H9 (cell line): Measurements from ENCODE around the gene CYP1B1. TPM values are rescaled to one million over a fixed set of nuclear protein-coding genes. Genes with fewer than 3 reads are reported as not detected.

Experiments
- DNase-seq: peaks from one replicate; pipeline ENCODE4 v3.0.0-alpha.2; 2017
- H2AFZ ChIP-seq: one replicate; pipeline ENCODE4 v1.6.1; 2013; ENCODE audit warnings: mild to moderate bottlenecking, low read length, control low read depth, moderate library complexity
- H2AK5ac ChIP-seq: 2 replicates; pipeline ENCODE4 v1.6.1; 2013; ENCODE audit warnings: low read length, control low read depth, mixed read lengths; ENCODE audit not compliant: insufficient read length
- H2BK120ac ChIP-seq: one replicate; pipeline ENCODE4 v1.6.1; 2013; ENCODE audit warnings: low read depth, mild to moderate bottlenecking, low read length, control low read depth, inconsistent platforms; ENCODE audit not compliant: poor library complexity, severe bottlenecking
- H2BK12ac ChIP-seq: 2 replicates; pipeline ENCODE4 v1.6.1; 2013; ENCODE audit warnings: low read length, control low read depth, mixed read lengths, low read depth; ENCODE audit not compliant: insufficient read length
- H2BK15ac ChIP-seq: 2 replicates; pipeline ENCODE4 v1.6.1; 2013; ENCODE audit warnings: low read depth, low read length, control low read depth
- H2BK20ac ChIP-seq: one replicate; pipeline ENCODE4 v1.6.1; 2013; ENCODE audit warnings: low read depth, mild to moderate bottlenecking, low read length, control low read depth, inconsistent platforms; ENCODE audit not compliant: poor library complexity, severe bottlenecking
- H2BK5ac ChIP-seq: 2 replicates; pipeline ENCODE4 v1.6.1; 2013; ENCODE audit warnings: low read length, control low read depth, mixed read lengths; ENCODE audit not compliant: insufficient read length
- H3K14ac ChIP-seq: 2 replicates; pipeline ENCODE4 v1.6.1; 2013; ENCODE audit warnings: low read length, control low read depth; ENCODE audit not compliant: insufficient read depth
- H3K18ac ChIP-seq: 2 replicates; pipeline ENCODE4 v1.6.1; 2013; ENCODE audit warnings: low read depth, mild to moderate bottlenecking, mixed read lengths, low read length, control low read depth; ENCODE audit not compliant: insufficient read length
- H3K23ac ChIP-seq: 2 replicates; pipeline ENCODE4 v1.6.1; 2013; ENCODE audit warnings: low read length, control low read depth, mixed read lengths, low read depth; ENCODE audit not compliant: insufficient read length
- H3K23me2 ChIP-seq: 2 replicates; pipeline ENCODE4 v1.6.1; 2013; ENCODE audit warnings: low read depth, mild to moderate bottlenecking, mixed read lengths, low read length, control low read depth; ENCODE audit not compliant: insufficient read length, poor library complexity, severe bottlenecking
- H3K27ac ChIP-seq: 2 replicates; pipeline ENCODE4 v1.5.1; 2013; ENCODE audit warnings: low read length, control low read depth, mixed read lengths, low read depth; ENCODE audit not compliant: insufficient read length
- H3K27me3 ChIP-seq: 2 replicates; pipeline ENCODE4 v1.6.1; 2013; ENCODE audit warnings: low read length, control low read depth, inconsistent platforms; ENCODE audit not compliant: insufficient read depth
- H3K4ac ChIP-seq: 2 replicates; pipeline ENCODE4 v1.6.1; 2013; ENCODE audit warnings: low read depth, mild to moderate bottlenecking, control low read depth, inconsistent platforms, low read length, moderate library complexity
- H3K4me1 ChIP-seq: 2 replicates; pipeline ENCODE4 v1.6.1; 2013; ENCODE audit warnings: low read length, control low read depth, inconsistent platforms; ENCODE audit not compliant: insufficient read depth
- H3K4me2 ChIP-seq: 2 replicates; pipeline ENCODE4 v1.6.1; 2013; ENCODE audit warnings: low read length, control low read depth, mixed read lengths; ENCODE audit not compliant: insufficient read length, insufficient read depth
- H3K56ac ChIP-seq: 2 replicates; pipeline ENCODE4 v1.6.1; 2013; ENCODE audit warnings: low read depth, mild to moderate bottlenecking, mixed read lengths, low read length, control low read depth; ENCODE audit not compliant: insufficient read length
- H3K79me1 ChIP-seq: 2 replicates; pipeline ENCODE4 v1.6.1; 2013; ENCODE audit warnings: low read depth, mild to moderate bottlenecking, moderate library complexity, low read length, control low read depth, inconsistent platforms; ENCODE audit not compliant: insufficient read depth, poor library complexity, severe bottlenecking
- H3K79me2 ChIP-seq: 2 replicates; pipeline ENCODE4 v1.6.1; 2013; ENCODE audit warnings: low read length, control low read depth, inconsistent platforms; ENCODE audit not compliant: insufficient read depth
- H3K9ac ChIP-seq: 2 replicates; pipeline ENCODE4 v1.6.1; 2013; ENCODE audit warnings: low read length, control low read depth, mixed read lengths; ENCODE audit not compliant: insufficient read length; ENCODE audit errors: extremely low read depth
- H3K9me3 ChIP-seq: one replicate; pipeline ENCODE4 v1.6.1; 2013; ENCODE audit warnings: low read depth, low read length, inconsistent platforms; ENCODE audit not compliant: control insufficient read depth
- H3T11ph ChIP-seq: one replicate; pipeline ENCODE4 v1.6.1; 2013; ENCODE audit warnings: mild to moderate bottlenecking, low read length, control low read depth, inconsistent platforms
- H4K20me1 ChIP-seq: one replicate; pipeline ENCODE4 v1.6.1; 2013; ENCODE audit not compliant: control insufficient read depth, insufficient read length, insufficient read depth
- H4K5ac ChIP-seq: 2 replicates; pipeline ENCODE4 v1.6.1; 2013; ENCODE audit warnings: low read depth, mild to moderate bottlenecking, mixed read lengths, low read length, control low read depth; ENCODE audit not compliant: insufficient read length
- H4K8ac ChIP-seq: replicated peaks from 2 replicates; pipeline ENCODE4 v1.6.1; 2013; ENCODE audit warnings: low read length, control low read depth, mixed read lengths, low read depth; ENCODE audit not compliant: insufficient read length
- H4K91ac ChIP-seq: 2 replicates; pipeline ENCODE4 v1.6.1; 2013; ENCODE audit warnings: low read depth, mild to moderate bottlenecking, moderate library complexity, mixed read lengths, low read length, control low read depth; ENCODE audit not compliant: insufficient read length
- H3K27ac Mint-ChIP-seq, 3 experiments: 2 replicates in 2 of 3; 3 replicates in 1 of 3; pipeline ENCODE4 v1.8.0; 2020 to 2021; ENCODE audit warnings: mixed read lengths in 3 of 3, mild to moderate bottlenecking in 1 of 3, moderate library complexity in 1 of 3
- H3K27me3 Mint-ChIP-seq: 2 replicates; pipeline ENCODE4 v1.8.0; 2021; ENCODE audit warnings: low read depth, mild to moderate bottlenecking, moderate library complexity, mixed read lengths
- H3K36me3 Mint-ChIP-seq, 3 experiments: 2 replicates in 2 of 3; 3 replicates in 1 of 3; pipeline ENCODE4 v1.8.0; 2020 to 2021; ENCODE audit warnings: low read depth in 3 of 3, mixed read lengths in 3 of 3; ENCODE audit not compliant: insufficient read depth in 1 of 3
- H3K4me1 Mint-ChIP-seq, 2 experiments: 2 replicates each; pipeline ENCODE4 v1.8.0; 2020; ENCODE audit warnings: mixed read lengths in 2 of 2
- H3K4me3 Mint-ChIP-seq, 2 experiments: 2 replicates in 1 of 2; 3 replicates in 1 of 2; pipeline ENCODE4 v1.8.0; 2020 to 2021; ENCODE audit warnings: mild to moderate bottlenecking in 2 of 2, mixed read lengths in 2 of 2, moderate library complexity in 1 of 2
- H3K9me3 Mint-ChIP-seq, 2 experiments: 2 replicates in 1 of 2; 3 replicates in 1 of 2; pipeline ENCODE4 v1.8.0; 2020; ENCODE audit warnings: mild to moderate bottlenecking in 2 of 2, mixed read lengths in 2 of 2, moderate library complexity in 1 of 2
- CTCF ChIP-seq: fragments of 200-600 bp; sonication (generic); conservative IDR thresholded peaks from 3 replicates; pipeline ENCODE4 v1.8.0; 2021; ENCODE audit warnings: antibody characterized with exemption, mild to moderate bottlenecking
- WGBS: extraction: QIAGEN DNeasy Blood & Tissue Kit; methylation state at CpG from one replicate; pipeline ENCODE4 v1.1.7; 2013; ENCODE audit warnings: missing lambda C conversion rate, low lambda C conversion rate, mixed read lengths; ENCODE audit not compliant: insufficient read length; ENCODE audit errors: extremely low coverage; 5-methylcytosine and 5-hydroxymethylcytosine counted together
- total RNA-seq: library from RNA; stranded (reverse); gene quantifications from 2 replicates; pipeline ENCODE4 v1.2.1, GENCODE V29; 2021

CYP1B1 gene
- total RNA-seq, 1 experiment from 2014 or later: 2.7 TPM

GRCh38 chr2:38109732-38110181, 33.8 kb upstream of the CYP1B1 start:
- H2BK120ac ChIP-seq: no peak overlapping the region
- Mint-ChIP-seq H3K36me3 (peaks cover 4 to 21% (median 10%) of the 10 kb centered on the region in 3 experiments; a peak in 5 of 7 replicates), H3K27me3 (peaks cover 12% of the 10 kb centered on the region), H3K9me3 (peaks cover 17 to 22% of the 10 kb centered on the region in 2 experiments), H3K27ac (no peak overlapping the region), H3K4me3 (no peak overlapping the region), H3K4me1 (peaks cover 37 to 49% of the 10 kb centered on the region in 2 experiments)
- H2BK15ac ChIP-seq: no peak overlapping the region
- no peak overlapping the region for H2AK5ac ChIP-seq
- no peak overlapping the region for H2BK12ac ChIP-seq
- H4K20me1 ChIP-seq: no peaks in the 10 kb centered on the region
- no peak overlapping the region for H3K4ac ChIP-seq
- no peak overlapping the region for H3K14ac ChIP-seq
- no peaks in the 10 kb centered on the region for H3K79me2 ChIP-seq
- TF ChIP-seq CTCF: no peak
- no peak overlapping the region for H2BK5ac ChIP-seq
- no peak overlapping the region for H3K27ac ChIP-seq
- H3K79me1 ChIP-seq: no peaks in the 10 kb centered on the region
- no peak for DNase-seq
- H3K27me3 ChIP-seq: no peaks in the 10 kb centered on the region
- H3K56ac ChIP-seq: no peak overlapping the region
- no peak overlapping the region for H4K8ac ChIP-seq
- no peak overlapping the region for H3T11ph ChIP-seq
- H3K23ac ChIP-seq: no peak overlapping the region
- H3K4me1 ChIP-seq: peaks cover 11% of the 10 kb centered on the region
- H3K9me3 ChIP-seq: no peaks in the 10 kb centered on the region
- no peak overlapping the region for H3K9ac ChIP-seq
- no peak overlapping the region for H2AFZ ChIP-seq
- no peak overlapping the region for H4K5ac ChIP-seq
- no peak overlapping the region for H3K18ac ChIP-seq
- no peak overlapping the region for H4K91ac ChIP-seq
- WGBS: no CpG with 5 or more reads among the region's 4 CpGs
- no peak overlapping the region for H3K4me2 ChIP-seq
- H3K23me2 ChIP-seq: no peaks in the 10 kb centered on the region
- no peak overlapping the region for H2BK20ac ChIP-seq
